Measurements from ENCODE around the gene SCCPDH.

Gene SCCPDH

DNA sequence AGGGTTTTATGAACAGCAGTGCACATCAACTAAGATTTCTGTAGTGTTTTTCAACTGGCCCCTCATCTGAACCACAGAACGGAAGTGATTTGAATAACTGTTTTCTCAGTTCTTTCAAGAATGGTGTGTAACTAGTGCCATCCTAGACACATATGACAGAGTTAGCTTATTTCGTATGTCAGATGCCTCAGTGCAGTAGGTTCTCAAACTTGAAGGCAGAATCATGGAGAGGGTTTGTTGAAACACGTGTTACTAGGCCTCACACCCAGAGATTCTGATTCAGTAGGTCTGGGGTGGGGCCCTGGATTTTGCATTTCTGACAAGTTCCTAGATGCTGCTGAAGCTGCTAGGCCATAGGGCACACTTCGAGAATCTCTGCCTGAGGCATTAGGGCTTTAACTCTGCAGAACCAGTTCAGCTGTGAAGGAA lies 49.0 kb downstream of the SCCPDH start:
- TF ChIP-seq, protein P1, sequence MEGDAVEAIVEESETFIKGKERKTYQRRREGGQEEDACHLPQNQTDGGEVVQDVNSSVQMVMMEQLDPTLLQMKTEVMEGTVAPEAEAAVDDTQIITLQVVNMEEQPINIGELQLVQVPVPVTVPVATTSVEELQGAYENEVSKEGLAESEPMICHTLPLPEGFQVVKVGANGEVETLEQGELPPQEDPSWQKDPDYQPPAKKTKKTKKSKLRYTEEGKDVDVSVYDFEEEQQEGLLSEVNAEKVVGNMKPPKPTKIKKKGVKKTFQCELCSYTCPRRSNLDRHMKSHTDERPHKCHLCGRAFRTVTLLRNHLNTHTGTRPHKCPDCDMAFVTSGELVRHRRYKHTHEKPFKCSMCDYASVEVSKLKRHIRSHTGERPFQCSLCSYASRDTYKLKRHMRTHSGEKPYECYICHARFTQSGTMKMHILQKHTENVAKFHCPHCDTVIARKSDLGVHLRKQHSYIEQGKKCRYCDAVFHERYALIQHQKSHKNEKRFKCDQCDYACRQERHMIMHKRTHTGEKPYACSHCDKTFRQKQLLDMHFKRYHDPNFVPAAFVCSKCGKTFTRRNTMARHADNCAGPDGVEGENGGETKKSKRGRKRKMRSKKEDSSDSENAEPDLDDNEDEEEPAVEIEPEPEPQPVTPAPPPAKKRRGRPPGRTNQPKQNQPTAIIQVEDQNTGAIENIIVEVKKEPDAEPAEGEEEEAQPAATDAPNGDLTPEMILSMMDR (IDR thresholded peaks at IDR 0.05; ENCODE audit: low read depth, low read length) = no peak
- DNase-seq (ENCODE audit: extremely low read depth, low read depth) = no peak

DNA sequence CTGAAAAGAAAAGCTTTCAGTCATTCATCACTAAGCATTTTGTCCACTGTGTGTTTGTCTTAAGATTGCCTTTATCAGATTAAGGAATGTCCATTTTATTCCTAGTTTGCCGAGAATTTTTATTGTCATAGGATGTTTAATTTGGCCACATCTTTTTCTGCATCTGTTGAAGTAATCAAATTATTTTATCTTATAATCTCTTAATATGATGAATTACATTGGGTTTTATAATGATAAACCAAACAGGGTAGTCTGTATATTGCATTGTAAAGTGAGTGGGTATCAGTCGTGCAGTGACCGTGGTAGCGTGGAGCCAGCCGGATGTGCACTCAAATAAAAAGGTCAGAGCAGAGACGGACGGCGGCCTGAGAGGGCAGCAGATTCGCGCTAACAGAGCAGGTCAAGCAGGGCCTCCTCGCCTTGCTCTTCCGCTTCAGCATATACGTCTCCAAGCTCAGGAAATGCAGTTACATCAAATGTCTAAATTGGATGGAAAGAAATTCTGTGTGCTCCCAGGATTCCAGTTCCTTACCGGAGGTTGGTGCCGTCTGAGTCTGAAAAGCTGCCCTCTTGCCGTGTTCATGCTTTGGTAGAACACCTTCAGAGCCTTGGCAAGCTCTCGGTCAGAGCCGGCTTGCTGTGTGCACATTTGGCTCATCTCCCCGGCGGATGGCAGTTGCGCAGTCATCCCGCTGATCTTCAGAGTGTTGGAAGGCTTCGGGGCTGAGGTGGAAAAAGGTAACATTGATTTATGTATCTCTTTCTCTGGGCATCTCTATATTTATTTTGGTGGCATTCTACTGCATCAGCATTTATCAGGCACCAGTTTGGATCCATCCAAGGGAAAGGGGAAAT lies 51.5 kb downstream of the SCCPDH start:
- TF ChIP-seq, protein P1 (IDR thresholded peaks at IDR 0.05; ENCODE audit: low read depth, low read length) = no peak
- no peak for DNase-seq (ENCODE audit: extremely low read depth, low read depth)

DNA sequence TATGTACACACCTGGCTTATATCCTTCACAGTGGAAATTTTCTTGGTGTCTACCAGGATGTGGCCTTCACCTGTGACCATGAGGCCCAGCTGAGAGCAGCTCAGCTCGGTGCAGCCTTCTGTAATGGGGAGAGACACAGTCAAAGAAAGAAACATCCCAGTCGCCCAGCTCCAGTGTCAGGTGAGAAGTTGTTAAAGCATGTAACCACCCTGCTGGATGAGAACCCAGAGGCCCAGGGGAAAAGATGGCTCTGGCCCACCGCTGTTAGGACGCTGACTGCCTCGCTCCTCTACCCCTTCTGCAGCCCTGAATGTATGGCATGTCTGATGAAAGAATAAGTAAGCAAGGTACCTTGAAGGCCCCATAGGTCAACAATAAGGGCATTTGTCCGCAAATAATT lies 52.7 kb downstream of the SCCPDH start:
- TF ChIP-seq, protein P1 (IDR thresholded peaks at IDR 0.05; ENCODE audit: low read depth, low read length) = no peak
- DNase-seq (ENCODE audit: extremely low read depth, low read depth) = no peak

DNA sequence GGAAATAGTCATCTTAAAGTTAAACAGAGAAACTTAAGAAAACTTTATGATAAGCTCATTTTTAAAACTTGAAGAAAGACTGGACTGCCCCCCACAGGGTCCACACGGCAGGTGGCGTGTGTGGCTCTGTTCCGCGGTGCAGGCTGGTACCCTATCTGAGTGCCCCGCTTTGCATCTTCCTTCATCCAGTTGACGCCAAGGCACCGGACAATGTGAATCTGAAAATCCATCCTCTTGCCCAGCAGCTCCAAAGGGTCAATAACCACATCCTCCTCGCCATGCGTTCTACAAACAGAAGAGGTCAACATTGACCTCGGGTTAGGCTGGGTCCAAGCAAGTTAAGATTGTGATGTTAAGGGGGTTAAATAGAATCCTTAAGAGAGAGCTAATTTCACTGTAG lies 54.5 kb downstream of the SCCPDH start:
- TF ChIP-seq, protein P1 (IDR thresholded peaks at IDR 0.05; ENCODE audit: low read depth, low read length) = no peak
- DNase-seq (ENCODE audit: extremely low read depth, low read depth) = no peak

DNA sequence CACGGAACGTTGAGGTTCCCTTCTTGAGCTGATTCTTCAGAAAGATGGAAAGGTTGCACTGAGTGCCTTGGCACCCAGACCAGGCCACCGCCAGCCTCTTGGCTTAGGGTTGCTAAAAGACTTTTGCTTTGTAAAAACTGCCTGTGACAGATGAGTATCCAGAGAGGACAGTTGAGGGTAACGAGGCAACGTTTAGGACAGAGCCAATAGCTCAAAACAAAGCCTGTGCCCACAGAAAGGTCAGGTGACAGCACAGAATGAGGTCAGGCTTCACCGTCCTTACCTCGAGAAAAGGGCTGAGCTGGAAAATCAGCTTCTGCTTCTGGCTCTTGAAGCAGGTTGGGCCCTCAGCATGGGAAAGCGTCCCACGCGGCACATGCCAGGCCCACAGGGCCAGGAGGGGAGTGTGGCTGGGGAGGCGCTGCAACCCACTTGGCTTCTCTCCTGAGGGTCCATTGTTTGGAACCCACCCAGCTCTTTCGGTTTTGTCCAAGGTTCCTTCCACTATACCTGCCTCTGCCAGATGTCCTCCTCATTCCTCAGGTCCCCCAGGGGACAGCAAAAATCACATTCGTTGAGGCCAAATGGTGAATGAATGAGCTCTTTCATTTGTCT lies 55.5 kb downstream of the SCCPDH start:
- TF ChIP-seq, protein P1 (IDR thresholded peaks at IDR 0.05; ENCODE audit: low read depth, low read length) = no peak
- DNase-seq (ENCODE audit: extremely low read depth, low read depth) = no peak

DNA sequence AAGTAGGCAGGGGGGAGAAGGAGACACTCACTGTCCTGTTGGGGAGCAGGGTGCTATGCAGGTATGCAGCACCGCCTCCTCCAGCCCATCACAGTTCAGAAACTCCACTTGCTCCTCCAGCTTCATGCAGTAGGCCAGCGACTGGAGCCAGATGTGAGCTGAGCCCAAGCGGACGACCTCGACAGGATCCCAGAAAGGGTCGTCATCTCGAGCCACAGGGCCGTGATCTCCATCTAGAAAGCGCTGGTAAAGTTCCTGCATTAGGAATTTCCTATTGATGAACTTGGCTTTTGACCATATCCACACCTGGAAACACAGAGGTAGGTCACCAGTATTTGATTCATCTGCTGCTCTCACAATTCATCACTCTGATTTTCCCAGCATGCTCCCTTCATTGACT lies 56.1 kb downstream of the SCCPDH start:
- TF ChIP-seq, protein P1 (IDR thresholded peaks at IDR 0.05; ENCODE audit: low read depth, low read length) = no peak
- DNase-seq (ENCODE audit: extremely low read depth, low read depth) = no peak

DNA sequence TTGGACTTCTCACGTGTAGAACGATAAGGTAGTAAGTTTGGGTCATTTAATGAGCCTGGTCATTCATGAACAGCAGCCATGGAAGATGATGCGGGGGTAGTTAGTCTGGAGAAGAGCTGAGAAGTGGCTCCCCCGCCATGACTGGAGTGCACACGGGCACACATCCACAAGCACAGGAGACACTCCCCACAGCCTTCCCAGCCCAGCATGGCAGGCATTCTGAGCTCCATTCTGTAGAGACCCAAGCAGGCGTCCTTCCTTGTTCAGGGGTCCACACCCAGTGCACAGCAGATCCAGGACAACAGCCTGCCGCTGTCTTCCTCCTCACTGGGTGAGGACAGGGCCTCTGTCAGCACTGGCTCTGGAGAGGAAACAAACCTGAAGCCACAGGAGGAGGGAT lies 57.0 kb downstream of the SCCPDH start:
- DNase-seq (ENCODE audit: extremely low read depth, low read depth) = no peak
- TF ChIP-seq, protein P1 (IDR thresholded peaks at IDR 0.05; ENCODE audit: low read depth, low read length) = no peak

Measured in AG09319 (cell line).